T-helper 1 cell treated with Interleukin-12 subunit alpha and Interleukin-12 subunit beta and Interleukin-4 antibody, amounts not matched to agents 30 ng/mL and 1 ng/mL, for 36 hours (primary cell): Measurements from ENCODE around the gene GTSE1. TPM values are rescaled to one million over a fixed set of nuclear protein-coding genes. Genes with fewer than 3 reads are reported as not detected.
"Not testable (repeated sequence)": the region's sequence is repeated elsewhere in the genome, so short reads cannot be mapped to it uniquely, and the experiment has no call there.

ENCODE experiments used
- intact Hi-C: fragments of 100-400 bp; cut with micrococcal nuclease; formaldehyde crosslinking; loops from one replicate; pipeline ENCODE4 v1.15.1; 2024
- total RNA-seq: library from RNA; stranded (reverse); gene quantifications from 2 replicates; pipeline ENCODE4 v1.2.3, GENCODE V29; 2022

GTSE1 gene, protein sequence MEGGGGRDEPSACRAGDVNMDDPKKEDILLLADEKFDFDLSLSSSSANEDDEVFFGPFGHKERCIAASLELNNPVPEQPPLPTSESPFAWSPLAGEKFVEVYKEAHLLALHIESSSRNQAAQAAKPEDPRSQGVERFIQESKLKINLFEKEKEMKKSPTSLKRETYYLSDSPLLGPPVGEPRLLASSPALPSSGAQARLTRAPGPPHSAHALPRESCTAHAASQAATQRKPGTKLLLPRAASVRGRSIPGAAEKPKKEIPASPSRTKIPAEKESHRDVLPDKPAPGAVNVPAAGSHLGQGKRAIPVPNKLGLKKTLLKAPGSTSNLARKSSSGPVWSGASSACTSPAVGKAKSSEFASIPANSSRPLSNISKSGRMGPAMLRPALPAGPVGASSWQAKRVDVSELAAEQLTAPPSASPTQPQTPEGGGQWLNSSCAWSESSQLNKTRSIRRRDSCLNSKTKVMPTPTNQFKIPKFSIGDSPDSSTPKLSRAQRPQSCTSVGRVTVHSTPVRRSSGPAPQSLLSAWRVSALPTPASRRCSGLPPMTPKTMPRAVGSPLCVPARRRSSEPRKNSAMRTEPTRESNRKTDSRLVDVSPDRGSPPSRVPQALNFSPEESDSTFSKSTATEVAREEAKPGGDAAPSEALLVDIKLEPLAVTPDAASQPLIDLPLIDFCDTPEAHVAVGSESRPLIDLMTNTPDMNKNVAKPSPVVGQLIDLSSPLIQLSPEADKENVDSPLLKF
- 55.8 and 56.0 TPM in 2 replicates for total RNA-seq

DNA sequence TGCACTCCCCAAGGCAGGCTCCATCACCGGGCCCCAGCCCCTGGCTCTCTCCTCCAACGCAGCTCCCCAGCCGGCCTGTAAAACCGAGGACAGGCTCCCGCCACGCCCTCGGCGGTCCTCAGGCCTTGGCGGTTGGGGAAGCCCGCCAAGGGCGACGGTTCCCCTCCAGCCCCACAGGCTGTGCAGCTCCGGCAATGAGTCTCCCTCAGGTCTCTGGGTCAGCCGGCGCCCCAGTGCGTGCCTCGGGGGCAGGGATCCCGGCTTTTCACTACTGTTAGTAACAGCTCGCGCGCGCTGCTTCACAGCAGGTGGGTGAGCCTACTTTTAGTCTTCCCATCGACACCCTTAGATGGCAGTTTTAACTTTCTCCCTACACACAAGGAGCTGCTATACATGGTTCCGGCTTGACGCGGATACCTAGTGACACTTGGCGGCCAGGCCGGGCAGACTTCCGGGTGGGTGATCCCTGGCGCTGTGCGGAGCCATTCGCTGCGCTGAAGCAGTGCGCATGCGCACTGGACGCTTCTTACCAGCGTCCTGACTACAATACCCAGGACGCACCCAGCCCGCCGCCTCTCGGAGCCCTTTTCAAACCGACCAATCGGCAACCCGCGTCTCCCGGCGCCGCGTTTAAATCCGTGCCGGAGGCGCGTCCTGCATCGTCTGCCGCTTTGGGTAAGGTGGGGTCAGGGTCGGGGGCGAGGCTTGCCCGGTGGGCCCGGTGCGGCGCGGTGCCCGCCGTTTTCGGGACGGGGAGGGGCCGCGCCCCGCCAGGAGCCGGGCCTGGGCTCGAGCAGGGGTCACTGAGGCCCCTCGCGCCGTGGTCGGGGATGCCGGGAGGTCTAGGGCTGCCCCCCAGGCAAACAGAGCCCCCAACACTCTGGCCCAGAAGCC lies at the start of gene GTSE1:
Gene GTSE1 (plus strand): TSS at position 614 of the 894 bp plus-strand sequence. CDS start 531 bp downstream, outside the sequence.
- intact Hi-C loops: loop anchor here (1.0 to 2.0 kb wide), 10 partner anchors 18 to 466 kb away; partner anchors contain the start of genes CDPF1, TBC1D22A and TRMU

GRCh38 chr22:46247443-46247975 lies 49.2 kb upstream of the GTSE1 start:
- intact Hi-C loops: no loop called here

DNA sequence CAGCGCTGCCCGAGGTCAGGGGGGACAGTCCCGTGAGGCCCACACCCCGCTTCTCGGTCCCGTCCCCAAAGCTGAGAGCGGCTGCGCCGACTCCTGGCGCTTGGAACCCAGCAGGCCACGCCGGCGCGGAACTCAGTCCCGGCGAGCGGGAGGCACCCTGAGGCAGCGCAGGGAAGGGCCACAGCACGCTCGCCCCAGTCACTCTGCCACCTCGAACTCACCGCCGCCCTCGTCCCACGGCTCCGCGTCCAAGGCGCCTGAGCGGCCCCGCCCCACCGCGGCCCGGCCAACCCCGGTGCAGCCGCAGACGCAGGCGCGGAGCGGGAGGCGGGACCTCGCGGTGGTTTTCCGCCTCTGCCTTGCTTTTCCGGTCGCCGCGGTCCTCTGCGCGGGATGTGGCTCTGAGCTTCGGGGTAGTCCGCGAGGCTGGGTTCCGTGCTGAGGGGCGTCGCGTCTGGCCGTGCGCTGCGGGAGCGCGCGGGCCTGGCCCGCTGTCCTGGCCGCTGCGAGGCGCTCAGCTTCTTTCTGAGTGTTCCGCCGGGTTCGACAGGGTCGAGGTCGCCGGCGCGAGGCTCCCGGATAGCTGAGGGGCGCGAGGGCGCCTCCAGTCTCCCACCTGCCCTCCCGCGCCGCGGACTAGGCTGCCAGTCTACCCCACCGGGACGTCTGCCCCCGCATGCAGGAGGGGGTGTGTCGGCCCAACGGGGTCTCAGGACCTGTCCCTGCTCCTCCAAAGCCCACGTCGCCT lies 46.5 kb upstream of the GTSE1 start, which contains the start of gene CDPF1:
Gene CDPF1 (minus strand): TSS at position 259 of the 748 bp plus-strand sequence. CDS start 2,009 bp downstream, outside the sequence.
- intact Hi-C loops: loop anchor here (1.0 kb wide), 2 partner anchors 46 to 99 kb away; partner anchors contain the start of gene GTSE1

DNA sequence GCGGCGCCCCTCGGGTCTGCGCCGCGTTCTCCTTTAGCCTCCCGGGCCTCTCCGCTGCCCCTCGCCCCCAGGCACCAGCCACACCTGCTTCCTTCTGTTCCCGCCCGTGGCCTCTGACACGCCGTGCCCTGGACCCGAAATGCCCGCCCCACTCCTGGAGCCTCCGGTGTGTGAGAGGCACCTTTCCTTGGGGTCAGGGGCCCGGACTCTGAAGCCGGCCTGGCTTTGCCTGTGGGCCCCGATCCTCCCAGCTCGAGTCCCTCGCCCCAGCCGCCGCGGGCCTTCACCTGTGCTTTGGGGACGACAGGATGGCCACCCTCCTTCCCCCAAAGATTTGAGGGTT lies 45.9 kb upstream of the GTSE1 start:
- intact Hi-C loops: loop anchor here (1.0 kb wide), 3 partner anchors 17 to 99 kb away; partner anchors contain the start of gene GTSE1

DNA sequence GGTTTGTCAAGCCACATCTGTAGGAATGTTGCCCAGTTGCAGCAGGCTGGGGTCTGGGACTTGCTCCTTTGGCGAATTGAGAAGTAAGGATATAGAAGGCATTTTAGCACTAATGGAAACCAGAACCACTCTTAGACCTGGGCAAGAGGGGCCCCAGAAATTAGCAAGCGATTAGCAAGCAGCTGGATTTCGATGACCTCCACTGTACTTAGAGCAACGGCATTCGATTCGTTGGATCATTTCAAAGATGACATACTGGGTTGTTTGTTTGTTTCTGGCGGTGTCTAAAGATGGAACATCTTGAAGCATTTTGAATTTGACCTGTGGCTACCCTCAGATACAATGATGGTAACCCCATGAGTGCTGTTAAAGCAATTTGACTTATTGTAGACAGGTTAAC lies 45.4 kb upstream of the GTSE1 start:
- intact Hi-C loops: loop anchor here (1.0 kb wide), 1 partner anchor 16 kb away; no protein-coding TSS in a partner anchor

DNA sequence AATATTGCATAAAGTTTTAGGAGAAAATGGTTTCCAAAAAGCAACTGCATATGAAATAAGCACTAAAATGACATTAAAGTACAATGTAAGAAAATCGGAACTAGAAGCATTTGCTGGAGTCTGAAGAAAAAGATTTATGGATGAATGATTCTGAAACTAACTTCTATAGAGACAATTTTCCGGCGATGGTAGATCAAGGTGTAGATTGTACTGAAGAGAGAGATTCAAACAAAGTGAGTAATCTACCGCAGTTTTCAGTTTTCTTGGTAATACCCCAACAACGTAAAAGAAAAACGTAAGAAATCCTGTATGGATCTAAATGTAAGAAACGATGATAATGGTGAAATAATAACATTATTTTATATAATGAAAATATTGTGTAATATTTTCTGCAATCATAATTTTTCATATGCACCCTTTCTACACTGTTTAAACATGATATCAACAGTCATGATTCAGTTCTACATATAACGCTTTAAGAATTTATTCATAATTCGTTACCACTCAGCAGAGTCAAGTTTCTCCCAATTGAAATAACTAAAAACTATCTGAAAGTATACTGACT lies 44.8 kb upstream of the GTSE1 start:
- intact Hi-C loops: loop anchor here (1.0 kb wide), 1 partner anchor 15 kb away; no protein-coding TSS in a partner anchor

- intact Hi-C loops: no loop called here
These were observed 40.2 kb upstream of the GTSE1 start for GRCh38 chr22:46256358-46256958.

DNA sequence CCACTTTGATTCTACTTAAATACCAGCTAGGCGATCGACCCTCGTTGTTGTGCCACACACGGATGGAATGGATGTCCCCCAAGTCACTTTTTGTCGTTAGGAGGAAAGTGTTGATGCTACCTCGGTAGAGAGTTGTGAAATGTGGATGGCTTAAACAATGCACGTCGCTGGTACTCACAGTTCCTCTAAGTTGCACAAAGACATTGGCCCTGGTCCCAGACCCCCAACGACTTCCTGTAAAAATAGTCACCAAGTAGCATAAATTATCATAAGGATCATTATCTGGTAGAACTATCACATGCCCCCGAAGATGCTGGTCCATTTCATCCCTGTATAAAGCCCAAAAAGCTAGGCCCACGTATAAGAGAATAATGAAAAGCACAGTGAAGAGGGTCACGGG lies 37.3 kb upstream of the GTSE1 start:
- intact Hi-C loops: no loop called here

DNA sequence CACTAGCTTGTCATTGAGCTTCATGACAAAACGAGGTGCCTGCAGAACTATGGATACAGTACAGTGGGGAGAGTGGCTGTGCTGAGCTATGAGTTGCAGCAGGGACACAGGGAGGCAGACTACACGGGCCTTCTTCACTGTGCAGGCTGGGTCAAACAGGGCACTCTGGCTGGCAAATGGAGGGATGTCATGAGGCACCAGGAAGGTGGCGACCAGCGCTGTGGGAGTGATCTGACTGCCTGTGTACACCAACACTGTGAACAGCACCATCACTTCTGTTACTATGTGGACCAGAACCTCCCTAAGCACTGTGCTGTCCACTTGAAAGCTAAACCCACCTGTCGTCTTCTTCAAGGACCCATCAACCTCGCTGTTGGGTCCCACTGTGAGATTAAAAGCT lies 36.6 kb upstream of the GTSE1 start:
- intact Hi-C loops: no loop called here

DNA sequence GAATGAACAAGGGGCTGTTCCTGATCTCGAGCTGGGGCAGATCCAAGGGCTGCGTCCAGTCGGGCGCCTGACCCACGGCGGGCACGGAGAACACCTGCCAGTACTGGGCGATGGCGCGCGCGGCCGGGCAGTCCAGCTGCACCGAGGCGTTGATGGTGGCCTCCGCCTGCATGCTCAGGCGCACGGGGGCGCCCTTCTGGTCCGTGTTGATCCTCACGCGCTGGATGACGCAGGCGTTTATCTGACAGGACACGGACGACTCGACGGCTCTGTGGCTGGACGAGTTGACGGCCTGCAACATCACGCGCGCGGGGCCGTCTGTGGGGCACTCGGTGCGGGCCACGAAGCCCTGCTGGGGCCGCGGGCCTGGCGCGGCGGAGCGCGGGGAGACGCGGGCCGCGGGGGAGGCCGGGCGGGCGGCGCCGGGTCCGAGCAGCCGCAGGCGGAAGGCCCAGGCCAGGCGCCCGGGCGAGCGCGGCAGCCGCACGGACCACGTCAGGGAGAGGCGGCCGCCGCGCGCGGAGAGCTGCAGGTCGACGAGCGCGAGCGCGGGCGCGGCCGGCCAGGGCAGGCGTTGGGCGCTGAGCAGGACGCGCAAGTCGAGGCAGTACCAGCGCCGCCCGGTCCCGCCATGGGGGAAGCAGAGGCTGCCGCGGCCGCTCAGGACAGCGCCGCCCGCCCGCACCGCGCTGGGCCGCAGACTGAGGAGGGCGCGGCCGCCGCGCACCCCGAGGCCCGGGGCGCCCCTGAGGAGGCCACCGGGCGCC lies 34.0 kb upstream of the GTSE1 start:
- intact Hi-C loops: no loop called here

DNA sequence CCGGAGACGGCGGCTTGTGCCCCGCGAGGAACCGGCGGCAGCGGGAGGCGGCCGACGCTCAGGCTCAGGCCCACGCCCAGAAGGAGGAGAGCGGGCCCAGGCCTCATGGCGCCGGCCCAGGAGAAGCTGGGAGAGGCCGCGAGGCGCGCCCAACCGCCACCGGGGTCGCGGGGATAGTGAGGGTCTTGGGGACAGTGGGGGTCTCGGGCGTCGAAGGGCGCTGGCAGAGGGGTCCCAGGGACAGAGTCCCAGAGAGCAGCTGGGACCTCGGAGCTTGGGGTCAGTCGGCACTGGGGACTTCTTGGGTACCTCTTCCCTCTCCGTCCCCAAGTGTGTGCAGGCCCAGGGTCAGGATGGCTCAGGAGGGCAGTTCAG lies 33.5 kb upstream of the GTSE1 start, which contains the start of gene PKDREJ:
Gene PKDREJ (minus strand): TSS at position 128 of the 375 bp plus-strand sequence. CDS start 21 bp downstream, at position 107.
- intact Hi-C loops: no loop called here

GRCh38 chr22:46264520-46264919 lies 32.1 kb upstream of the GTSE1 start:
- intact Hi-C loops: not testable (repeated sequence)

DNA sequence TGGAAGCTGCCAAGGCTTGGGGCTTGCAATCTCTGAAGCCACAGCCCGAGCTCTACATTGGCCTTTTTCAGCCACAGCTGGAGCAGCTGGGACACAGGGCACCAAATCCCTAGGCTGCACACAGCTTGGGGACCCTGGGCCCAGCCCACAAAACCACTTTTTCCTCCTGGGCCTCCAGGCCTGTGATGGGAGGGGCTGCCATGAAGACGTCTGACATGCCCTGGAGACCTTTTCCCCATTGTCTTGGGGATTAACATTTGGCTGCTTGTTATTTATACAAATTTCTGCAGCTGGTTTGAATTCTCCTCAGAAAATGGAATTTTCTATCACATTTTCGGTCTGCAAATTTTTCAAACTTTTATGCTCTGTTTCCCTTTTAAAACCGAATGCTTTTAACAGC lies 31.0 kb upstream of the GTSE1 start:
- intact Hi-C loops: loop anchor here (2.0 kb wide), 1 partner anchor 31 kb away; the partner anchor contains the start of gene GTSE1

GRCh38 chr22:46267431-46268279 lies 29.0 kb upstream of the GTSE1 start, which contains the start of gene TTC38:
Gene TTC38 (plus strand): TSS chr22:46268008. CDS start chr22:46268040, 32 bp downstream.
- intact Hi-C loops: loop anchor here (1.0 to 2.0 kb wide), 3 partner anchors 16 to 116 kb away; partner anchors contain the start of gene GTSE1

- intact Hi-C loops: no loop called here
These were observed 27.1 kb upstream of the GTSE1 start for GRCh38 chr22:46269564-46269963.

GRCh38 chr22:46272196-46272595 lies 24.5 kb upstream of the GTSE1 start:
- intact Hi-C loops: no loop called here

GRCh38 chr22:46272762-46273431 lies 23.8 kb upstream of the GTSE1 start:
- intact Hi-C loops: no loop called here
